Measurements from ENCODE around the gene MAML2.

GRCh38 chr11:96333191-96333719, 9.7 kb downstream of the MAML2 start:
- TF ChIP-seq, protein P1, sequence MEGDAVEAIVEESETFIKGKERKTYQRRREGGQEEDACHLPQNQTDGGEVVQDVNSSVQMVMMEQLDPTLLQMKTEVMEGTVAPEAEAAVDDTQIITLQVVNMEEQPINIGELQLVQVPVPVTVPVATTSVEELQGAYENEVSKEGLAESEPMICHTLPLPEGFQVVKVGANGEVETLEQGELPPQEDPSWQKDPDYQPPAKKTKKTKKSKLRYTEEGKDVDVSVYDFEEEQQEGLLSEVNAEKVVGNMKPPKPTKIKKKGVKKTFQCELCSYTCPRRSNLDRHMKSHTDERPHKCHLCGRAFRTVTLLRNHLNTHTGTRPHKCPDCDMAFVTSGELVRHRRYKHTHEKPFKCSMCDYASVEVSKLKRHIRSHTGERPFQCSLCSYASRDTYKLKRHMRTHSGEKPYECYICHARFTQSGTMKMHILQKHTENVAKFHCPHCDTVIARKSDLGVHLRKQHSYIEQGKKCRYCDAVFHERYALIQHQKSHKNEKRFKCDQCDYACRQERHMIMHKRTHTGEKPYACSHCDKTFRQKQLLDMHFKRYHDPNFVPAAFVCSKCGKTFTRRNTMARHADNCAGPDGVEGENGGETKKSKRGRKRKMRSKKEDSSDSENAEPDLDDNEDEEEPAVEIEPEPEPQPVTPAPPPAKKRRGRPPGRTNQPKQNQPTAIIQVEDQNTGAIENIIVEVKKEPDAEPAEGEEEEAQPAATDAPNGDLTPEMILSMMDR (IDR thresholded peaks at IDR 0.05), result no peak
- no peak for TF ChIP-seq EZH2 (IDR thresholded peaks at IDR 0.05)

Measured in neural progenitor cell (in vitro differentiated cells).